GM19035 (cell line): ENCODE data around the gene WNT6.

ENCODE experiments used
- ATAC-seq: cut with Tn5 transposase; IDR thresholded peaks from one replicate; pipeline ENCODE4 v1.9.1; 2021; ENCODE audit not compliant: unreplicated experiment

Gene WNT6

DNA sequence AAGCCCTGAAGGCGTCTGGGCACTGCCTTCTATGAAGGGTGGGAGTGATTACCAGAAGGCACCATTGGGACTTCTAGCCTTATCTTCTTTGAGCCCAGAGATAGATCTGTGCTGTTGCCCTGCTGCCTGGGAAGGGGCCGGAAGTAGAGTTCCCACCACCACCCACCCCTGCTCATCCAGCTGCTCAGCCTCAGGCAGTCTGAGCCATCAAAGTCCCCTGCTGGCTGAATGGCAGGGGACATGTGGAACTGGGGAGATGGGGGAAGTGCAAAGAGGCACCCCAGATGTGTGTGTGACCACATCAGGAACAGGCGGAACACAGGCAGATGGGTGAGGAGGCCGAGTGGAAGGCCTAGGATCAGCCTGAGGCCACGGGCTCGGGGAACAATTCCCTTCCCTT lies 17.7 kb downstream of the WNT6 start:
- no peak for ATAC-seq

DNA sequence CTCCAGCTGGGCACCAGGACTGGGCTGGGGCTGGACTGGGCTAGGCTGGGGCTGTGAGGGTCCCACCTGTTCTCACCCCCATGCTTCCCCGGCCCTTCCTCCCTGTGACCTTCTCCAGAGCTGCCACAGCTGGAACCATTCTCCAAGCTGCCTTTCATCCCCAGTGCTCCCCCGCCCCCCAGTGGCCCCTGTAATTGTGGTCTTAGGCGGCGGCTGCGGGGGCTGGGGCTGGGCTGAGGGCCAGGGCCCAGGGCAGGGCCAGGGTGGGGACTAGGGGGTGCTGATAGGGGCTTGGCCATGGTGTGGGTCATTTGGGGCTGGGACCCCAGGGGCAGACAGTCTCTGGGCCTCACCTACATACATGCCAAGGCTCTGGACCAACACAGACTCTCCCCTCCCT lies 18.3 kb downstream of the WNT6 start:
- no peak for ATAC-seq

DNA sequence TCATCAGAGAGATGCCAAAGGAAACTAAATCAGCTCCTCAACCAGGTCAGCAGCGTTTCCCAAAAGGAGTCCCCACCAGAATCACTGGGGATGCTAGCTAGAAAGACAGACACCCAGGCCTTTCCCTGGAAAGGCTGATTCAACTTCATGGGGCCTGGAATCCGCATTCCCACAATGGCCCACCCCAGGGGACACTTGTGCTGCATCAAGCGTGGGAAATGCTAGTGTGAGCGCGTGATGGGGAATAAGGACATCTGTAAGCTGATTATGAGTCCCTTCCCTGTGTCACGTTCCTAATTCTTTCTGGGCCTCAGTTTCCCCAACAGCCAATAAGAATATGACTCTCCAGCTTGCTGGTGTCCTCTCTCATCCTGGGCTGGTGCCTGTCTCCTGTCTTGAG lies 18.9 kb downstream of the WNT6 start:
- no peak for ATAC-seq

DNA sequence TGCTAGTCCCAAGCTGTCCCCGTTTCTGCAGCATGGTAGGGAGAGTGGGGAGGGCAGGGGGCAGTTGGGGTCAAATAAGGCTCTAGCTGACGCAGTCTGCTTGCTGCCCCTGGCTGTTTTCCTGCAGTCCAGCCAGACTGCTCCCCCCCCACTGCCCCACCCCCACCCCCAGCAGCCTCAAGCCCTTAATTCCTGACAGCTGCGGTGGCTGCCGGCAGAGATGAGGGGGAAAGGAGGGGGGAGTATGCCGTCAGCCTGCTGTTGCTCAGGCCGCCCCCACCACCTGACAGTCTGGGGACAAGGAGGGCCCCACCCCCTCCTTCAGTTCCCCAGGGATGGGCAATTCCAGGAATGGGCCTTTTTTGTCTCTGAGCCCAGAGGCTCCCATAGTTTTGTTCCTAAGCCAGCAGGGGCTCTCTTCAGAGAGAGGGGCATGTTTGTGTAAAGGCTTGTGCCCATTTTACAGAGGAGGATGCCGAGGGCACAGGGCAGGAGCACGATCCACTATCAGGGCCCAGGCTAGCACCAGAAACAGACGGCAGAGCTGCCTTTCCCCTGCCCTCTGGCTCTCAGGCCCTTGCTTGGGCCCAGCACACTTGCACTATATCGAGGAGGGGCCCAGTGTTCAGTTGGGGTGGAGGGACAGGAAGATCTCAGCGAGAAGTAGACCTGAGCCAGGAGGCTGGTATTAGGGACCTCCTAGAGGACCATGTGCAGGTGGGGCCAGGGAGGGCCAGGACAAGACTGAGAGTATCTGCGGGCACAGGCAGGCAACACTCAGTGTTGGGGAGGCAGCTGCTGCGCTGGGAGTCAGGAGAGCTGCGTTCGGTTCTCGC lies 19.5 kb downstream of the WNT6 start:
- ATAC-seq = no peak

DNA sequence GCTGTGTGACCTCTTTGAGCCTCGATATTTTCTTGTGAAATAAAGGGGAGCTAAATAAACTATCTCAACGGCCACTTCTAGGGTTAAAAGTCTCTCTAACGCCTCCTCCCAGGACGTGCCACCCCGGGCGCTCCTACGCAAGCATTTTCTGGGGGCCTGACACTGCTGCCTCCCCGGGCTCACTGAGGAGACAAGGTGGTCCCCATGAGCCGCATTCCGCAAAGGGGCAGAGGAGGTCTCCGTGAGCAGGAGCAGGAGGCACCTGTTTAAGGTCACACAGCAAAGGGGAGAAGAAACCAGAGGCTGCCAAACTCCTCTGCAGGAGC lies 20.1 kb downstream of the WNT6 start:
- no peak for ATAC-seq

DNA sequence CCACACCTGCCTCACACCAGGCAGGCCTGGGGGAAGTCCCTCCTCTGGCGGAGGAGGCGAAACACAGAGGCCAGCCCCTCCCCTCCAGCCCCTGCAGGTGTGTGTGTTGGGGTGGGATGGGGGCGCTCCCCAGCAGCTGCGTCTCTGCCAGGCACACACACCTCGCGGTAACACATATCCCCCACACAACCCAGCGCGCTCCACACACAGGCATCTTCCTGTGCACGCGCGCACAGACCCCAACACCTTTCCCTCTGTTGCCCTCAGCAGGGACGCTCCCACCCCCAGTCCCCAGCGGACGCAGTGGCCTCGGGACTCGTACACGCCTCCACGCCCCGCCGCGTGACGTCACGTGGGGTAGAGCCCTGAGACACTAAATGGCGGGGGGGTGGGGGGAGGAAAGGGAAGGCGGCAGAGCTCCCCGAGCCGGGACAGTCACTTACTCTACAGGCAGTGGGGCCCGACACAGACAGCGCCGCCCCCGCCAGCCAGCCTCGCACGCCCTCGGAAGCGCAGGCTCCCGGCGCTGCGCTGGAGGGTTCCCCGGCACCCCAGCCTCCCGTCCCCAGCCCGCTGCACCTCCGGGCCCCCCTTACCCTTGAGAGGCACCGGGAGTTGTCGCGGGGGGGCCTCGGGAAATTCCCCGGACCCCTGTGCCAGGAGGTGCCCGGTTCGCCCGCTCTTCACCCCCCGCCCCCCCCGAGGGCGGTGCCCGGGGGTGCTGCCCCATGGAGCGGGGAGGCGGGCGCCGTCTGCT lies 20.7 kb downstream of the WNT6 start, which contains the start of gene WNT10A:
Gene WNT10A, plus strand, starts transcription at position 751 of the 757 bp plus-strand sequence. CDS start 144 bp downstream, outside the sequence.
- ATAC-seq = peak; percentile 66

DNA sequence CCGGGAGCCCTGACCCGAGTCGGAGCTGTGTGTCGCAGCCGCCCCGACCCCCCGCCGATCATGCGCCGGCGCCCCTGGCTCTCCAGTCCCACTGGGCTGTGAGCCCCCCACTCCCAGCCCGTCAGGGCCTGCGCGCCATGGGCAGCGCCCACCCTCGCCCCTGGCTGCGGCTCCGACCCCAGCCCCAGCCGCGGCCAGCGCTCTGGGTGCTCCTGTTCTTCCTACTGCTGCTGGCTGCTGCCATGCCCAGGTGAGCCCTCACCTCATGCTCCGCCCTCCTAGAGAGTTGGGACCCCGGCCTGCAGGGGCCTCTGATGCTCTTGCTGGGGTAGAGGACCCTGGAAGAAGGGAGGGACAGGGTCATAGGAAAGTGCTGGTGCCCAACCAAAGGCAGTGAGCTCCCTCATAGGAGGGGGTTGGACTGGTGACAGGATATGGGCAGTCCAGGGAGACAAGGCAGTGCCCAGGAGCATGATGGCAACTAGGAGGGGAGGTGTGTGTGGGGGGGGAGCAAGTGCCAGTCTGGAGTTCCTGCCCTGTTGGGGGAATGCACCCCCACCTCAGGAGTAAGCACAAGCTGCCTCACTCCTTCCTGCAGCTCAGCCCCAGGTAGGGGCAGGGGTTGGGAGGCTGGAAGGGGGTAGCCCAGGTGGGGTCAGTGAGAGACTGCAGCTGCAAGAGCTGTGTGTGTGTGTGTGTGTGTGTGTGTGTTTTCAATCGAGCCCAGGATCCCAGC lies 21.4 kb downstream of the WNT6 start:
- no peak for ATAC-seq

DNA sequence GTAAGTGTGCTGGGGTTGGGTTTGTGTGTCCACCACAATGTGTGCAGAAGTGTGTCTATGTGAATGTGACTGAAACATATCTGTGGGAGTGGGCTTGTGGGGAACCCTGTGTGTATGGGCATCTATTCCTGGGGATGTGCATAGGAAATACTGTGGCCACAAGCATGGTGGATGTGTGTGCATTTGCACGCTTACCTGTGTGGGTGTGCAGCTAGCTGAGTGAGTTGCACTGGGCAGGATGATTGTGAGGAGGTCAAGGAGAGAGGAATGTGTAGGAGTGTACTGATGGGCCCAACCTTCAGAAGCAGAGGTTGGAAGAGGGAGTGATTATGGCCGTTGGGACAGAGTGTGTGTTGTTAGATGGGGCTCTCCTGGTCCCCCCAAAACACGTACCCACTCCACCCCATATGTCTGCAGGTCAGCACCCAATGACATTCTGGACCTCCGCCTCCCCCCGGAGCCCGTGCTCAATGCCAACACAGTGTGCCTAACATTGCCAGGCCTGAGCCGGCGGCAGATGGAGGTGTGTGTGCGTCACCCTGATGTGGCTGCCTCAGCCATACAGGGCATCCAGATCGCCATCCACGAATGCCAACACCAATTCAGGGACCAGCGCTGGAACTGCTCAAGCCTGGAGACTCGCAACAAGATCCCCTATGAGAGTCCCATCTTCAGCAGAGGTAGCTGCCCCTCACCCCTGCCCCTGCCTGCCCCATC lies 22.3 kb downstream of the WNT6 start:
- no peak for ATAC-seq

DNA sequence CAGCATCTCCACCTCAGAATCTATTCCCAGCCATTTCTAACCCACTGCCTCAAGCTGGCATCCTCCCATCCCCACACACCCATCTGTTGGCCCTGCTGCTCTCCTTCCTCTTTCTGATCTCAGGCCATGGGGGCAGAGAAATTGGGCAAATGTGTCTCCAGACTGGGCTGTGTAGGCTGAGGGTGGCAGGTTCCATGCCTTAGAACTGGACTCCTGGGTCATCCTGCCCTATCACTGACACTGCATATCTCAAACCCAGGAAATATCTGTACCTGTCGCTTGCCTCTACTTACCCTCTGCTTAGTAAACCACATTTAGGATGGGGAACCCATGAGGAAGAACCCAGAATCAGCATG lies 22.8 kb downstream of the WNT6 start:
- no peak for ATAC-seq

DNA sequence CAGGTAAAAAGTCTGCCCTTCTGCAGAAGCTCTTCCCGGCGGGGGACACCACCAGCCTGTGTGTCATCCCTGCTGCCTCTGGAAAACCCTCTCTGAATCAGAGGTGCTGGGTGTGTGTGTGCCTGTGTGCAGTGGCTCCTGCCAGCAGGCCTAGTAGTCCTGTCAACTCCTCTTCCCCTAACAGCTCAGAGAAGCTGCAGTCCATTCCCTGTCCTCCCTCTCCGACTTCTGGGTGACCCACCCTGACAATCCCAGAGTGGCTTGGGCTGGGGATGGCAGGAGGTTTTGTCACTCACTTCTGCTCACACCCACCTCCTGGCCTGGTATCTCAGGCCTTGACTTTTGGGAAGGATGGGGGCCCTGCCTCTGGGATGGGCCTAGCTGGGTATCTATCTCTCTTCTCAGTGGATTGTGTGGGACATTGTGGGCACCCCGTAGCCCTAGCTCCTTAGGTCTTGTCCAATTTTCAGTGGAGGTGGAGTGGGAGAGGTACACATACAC lies 23.3 kb downstream of the WNT6 start:
- ATAC-seq = no peak

DNA sequence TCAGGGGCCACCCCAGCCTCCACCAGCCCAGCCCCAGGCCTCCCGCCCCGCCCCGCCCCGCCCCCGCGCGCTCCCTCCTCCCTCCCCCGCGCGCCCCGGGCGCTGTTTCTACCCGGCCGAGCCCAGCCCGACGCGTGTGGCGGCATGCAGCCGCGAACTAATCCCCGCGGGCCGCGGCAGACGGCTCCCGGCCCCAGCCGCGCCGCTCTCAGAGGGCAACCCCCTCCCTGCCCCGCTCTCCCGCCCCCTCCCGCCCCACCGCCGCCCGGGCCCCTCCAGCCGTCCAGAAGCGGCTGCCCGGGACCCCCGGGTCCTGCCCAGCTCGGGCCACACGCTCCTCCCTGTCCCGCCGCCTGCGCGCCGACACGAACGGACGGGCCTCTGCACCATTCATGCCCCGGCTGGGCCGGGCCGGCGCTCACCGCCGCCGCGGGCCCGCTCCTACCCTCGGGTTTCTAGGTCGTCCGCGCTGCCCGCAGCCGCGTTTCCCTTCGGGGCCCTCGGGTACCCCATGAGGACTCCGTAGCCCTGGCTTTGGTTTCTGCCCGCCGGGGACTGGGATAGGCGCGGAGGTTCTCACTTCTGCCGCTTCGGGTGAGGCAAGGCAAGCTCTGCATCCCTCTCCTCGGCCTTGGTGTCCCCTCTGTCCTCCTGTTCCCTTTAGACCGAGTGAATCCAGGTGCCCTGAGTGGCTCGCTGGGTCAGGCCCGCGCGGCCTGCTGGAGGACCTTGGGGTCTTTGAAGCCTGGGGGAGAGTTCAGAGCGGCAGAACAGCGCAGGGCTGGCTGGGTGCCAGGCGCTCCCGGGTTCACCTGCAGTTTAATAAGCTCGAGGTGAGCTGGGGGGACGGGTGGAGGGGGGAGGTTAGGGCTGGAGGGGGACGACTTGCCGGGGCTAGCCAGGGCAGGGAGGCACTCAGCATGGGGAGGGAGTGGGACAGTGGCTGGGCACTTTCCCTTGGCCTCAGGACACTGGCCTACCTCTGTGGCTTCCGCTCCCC lies 24.2 kb downstream of the WNT6 start:
- no peak for ATAC-seq

DNA sequence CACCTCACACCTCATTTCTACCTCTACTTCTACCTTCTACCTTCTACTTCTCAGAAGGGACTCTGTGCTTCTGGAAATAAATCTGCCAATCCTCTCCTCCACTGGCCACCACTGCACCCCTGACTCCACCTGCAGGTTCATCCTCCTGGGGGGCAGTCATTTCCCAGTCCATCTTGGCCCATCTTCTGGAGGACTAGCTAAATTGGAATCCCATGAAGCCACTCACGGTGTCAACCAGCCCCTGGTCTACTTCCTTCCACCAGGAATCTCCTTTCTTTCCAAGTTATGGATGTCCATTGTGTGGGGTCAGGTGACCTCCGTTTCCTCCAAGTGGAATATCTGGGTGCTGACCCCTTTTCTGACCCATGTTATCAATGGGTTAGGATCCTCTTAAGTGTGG lies 24.9 kb downstream of the WNT6 start:
- ATAC-seq = no peak

DNA sequence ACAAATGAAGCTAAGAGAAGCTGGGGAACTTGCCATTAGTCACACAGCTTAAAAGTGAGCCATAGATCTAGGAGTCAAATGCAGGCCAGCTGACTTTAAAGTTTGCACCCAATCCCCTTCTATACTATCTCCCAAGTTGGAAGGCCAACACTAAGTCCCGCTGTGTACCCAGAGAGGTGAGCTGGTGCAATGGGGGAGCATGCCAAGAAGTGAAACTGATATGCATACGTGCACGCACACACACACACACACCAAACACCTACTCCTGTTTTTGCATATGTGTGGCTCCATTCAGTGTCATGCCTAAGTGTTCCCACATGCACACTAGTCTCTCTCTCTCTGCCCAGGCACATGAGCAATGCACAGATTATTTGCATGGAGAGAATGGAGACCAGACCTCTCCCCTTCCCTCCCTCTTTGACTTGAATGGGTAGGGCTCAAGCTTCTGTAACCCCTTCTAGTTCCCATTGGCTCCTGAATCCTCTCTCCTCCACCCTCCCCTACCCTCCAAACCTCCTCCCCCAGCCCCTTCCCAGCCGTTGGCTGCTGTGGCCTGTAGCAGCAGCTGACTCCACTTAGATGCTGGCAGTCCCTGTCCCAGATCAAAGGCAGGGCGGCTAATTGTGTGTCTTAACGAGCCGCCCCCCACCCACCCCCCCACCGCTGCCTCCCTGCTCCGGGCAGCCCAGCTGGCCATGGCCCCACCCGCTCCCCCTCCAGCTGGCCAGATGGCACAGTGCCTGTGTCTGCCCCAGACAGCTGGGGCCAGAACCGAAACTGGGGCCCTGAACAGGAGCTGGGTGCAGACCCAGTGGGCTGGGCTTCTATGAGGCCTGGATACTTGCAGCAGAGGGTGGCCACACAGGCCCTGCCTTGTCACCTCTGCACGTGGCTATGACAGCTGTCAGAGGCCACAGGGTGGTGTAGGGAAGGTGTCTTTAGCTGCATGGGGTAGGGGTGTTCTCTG lies 26.7 kb downstream of the WNT6 start:
- peak; percentile 59 for ATAC-seq

DNA sequence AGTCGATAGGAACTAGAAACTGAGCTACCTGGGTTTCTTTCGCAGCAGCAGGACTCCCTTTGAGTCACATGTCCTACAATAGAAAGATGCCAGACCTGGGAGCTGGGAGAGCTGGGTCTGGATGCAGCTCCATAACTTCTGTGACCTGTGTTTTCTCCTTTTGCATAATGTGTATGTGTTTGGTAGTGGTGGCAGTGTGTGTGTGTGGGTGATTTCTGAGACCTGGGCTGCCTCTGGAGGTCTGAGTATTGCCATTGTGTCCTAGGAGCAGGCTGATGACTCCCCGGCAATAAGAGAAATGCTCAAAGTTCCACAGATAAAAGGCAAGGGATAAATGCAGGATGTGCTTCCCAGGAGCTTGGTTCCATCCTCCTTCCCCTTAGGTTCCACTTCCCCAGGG lies 27.5 kb downstream of the WNT6 start:
- no peak for ATAC-seq

DNA sequence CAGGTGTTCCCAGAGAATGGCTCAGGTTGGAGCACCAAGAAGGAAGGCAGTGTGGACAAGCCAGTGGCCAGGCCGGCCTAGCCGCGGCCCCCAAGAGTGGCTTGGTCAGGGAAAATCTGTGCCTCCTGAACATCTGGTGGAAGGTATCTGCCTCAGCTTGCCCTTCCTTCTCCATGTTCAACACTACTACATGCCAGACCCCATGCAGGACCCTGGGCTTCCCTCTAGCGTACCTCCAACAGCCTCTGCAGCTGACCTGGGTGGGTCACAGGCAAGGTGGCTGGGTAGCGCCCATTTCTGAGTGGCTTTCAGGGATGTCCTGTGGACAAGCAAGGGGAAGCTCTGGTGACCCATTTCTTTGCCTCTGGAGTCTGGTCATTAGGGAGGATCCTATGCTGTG lies 28.7 kb downstream of the WNT6 start:
- ATAC-seq = no peak

DNA sequence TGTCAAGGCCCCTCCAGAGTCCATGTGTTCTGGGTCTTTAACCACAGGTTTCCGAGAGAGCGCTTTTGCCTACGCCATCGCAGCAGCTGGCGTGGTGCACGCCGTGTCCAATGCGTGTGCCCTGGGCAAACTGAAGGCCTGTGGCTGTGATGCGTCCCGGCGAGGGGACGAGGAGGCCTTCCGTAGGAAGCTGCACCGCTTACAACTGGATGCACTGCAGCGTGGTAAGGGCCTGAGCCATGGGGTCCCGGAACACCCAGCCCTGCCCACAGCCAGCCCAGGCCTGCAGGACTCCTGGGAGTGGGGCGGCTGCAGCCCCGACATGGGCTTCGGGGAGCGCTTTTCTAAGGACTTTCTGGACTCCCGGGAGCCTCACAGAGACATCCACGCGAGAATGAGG lies 30.3 kb downstream of the WNT6 start:
- ATAC-seq = no peak

DNA sequence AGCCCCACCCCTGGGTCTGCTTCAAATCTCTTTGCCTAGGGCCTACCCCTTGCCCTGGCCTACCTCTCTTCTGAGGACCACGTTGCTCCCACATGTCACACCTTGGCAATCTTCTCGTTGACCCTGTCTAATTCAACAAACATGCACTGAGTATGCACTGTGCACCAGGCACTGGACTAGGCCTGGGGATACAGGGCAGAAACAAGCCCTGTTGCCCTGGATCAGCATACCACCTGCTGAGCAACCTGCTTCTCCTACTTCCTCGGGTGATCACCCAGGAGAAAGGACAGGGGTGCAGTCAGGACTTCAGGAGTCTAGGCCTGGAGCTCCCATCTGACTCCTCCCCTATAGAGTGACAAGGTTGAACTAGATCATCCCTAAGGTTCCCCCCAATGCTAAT lies 30.8 kb downstream of the WNT6 start:
- no peak for ATAC-seq

DNA sequence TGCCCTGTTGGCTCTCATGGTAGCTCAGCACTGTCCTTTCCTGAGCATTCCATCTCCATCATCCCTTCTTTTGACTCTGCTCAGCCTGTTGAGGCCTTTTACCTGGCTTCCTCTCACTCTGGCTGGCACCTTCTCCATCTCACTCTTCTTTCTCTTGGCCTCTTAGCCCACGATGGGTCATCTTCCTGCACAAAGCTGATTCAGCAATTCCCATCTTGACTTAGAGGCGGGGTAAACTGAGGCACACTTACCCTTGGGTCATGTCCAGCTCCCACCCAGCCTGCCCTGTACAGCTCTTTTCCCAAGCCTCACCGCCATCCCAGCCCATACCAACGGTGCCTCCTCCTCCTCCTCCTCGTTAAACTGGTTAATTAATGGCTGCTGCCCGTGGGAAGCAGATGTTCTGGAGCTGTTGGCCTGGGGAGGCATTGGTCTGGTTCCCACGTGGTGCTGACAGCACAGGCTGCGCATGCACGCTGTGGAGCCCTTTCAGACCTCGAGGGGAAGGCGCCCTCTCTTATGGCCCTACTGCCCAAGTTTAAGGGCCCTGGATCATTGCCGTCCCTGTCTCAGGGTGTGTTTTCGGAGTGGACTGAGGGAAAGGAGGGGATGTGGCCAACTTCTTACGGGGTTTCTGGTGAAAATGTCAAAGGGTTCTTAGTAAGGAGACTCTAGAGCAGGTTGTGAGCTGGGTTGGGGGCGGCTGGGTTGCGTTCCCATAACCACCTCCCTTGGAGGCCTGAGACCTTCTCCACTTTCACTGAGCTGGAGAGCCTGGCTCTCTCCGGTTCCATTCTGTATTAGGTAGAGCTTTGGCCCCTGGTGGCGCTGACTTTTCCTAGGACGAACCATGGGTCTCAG lies 31.9 kb downstream of the WNT6 start:
- ATAC-seq = no peak
